CD4-positive, alpha-beta T cell treated with Interferon alpha-2 for 1 hour (primary cell): ENCODE data around the gene AKAP10.
"Not testable (repeated sequence)": the region's sequence is repeated elsewhere in the genome, so short reads cannot be mapped to it uniquely, and the experiment has no call there.

Experiments used
- DNase-seq, 2 donors: peaks; one replicate each; pipeline ENCODE4 v3.0.0-alpha.2; 2020 to 2022

Gene AKAP10

DNA sequence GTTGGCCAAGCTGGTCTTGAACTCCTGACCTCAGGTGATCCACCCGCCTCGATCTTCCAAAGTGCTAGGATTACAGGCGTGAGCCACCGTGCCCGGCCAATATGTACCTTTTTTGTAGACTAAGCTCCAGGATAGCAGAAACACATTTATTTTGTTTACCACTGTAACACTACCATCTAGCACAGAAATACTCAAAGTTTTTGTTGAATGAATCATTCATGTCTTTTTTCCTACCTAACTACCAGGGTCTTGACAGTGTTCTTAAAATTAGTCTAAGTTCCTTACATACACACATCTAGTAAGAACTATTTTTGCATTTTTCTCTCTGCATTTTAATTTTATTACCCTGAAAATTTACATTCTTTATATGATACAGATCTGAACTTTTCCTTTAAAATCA lies 44.4 kb downstream of the AKAP10 start:
- no peak for DNase-seq

DNA sequence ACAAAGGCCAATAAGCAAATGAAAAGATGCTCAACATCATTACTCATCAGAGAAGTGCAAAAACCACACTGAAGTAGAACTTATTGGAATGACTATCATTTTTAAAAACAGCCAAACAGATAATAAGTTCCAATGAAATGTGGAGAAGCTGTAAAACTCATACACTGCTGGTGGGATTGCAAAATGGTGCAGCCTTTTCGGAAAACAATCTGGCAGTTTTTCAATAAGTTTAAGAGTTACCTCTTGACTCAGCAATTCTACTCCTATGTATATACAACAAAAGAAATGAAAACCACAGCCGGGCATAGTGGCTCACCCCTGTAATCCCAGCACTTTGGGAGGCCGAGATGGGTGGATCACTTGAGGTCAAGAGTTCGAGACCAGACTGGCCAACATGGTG lies 49.3 kb downstream of the AKAP10 start:
- DNase-seq = no peak

DNA sequence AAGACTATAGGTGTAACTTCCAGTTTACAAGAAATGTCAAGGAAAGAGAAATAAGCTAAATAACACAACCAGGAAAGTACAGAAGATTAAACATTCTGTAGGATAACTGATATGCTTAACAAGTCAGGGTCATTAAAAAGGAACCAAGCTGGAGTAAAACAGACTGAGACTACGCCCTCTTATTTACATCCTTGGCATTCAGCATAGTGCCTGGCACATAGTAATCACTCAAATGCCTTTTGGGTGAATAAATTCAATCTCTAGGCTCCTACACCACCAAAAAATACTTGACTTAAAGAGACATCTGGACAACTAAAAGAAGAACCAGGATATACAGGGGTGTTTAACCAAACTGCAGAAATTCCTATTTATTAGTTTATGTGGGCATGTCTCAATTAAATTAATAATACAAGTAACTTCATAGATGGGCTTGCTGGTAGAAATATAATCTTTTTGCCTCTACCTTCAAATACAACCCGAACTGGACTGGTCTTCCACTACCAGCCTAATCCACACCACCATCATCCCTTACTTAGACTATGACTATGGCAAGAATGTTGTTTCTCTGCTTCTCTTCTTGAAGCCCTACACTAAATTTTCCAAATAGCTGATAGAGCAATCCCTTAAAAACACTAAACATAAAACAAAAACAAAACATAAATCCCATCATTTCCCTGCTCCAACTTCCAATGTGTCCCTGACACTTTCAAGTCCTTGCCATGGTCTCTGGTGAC lies 62.2 kb downstream of the AKAP10 start:
- no peak for DNase-seq

DNA sequence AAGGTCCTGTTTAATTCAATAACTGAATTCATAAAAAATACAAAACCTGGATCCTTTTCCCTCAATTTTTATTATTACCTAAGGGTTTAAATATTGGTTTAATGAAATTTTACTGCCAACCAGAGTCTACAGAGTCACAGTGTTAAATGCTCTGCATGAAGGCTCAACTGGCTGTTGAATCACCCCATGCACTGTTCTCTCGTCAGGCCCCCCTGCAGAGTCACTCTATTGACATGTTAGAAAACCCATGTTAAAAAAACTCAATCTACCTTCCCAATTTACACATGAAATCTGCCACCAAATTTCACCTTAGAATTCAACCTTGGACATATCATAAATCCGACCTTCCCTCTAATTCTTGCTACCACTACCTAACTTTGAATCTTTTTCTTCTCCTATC lies 66.6 kb downstream of the AKAP10 start:
- no peak for DNase-seq

DNA sequence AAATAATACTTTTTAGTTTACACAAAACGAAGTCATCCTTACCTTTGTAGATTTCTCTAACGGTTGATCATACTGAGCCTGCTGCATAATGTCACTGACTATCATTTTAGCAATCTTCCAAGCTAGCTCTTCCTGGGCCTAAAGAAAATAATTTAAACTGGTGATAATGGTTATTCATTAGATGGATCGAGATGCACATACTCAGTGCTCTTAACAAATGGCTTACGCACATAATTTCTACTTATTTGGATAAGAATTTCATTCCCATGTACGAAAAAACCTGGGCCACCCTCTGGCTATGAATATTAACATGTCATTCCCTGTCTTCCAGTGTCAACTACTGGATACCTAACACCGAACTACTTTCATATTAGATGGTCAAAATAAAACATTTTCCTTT lies 68.5 kb downstream of the AKAP10 start:
- no peak for DNase-seq

DNA sequence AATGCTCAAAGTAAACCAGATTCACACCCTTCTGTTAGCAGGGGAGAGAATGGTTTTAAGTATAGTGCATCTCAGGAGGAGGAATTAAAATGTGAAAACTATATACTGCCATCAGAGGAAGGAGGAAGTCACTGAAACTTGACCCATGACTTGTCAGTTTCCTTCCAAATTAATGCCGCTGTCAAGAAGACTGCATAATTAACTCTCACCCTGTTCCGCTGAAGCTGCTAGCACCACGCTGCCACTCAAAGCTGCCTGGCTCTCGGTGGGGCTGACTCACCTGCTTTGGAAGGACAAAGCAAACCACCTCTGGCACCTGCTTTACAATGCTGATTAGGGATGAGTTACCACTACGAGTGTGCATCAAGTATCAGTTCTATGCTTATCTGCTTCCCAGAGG lies 72.1 kb downstream of the AKAP10 start:
- DNase-seq = no peak

DNA sequence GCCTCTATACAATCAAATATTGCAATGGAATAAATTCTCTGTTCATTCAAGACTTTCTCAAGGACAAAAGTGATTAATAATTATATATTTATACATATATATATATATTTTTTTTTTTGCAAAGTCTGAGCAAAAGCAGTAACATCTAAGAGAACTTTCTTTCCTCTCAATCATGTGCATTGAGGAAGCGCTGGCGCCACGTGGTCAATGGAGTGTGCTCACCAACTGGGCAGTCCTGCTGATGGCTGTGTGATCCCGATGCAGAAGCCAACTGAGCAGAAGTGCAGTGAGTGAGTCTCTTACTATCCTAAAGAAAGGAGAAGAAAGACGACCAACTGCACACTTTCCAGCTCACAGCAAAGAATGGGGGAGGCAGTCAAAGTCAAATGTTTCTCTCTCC lies 72.7 kb downstream of the AKAP10 start:
- DNase-seq = peak in 1 of 2 donors; percentile 11

DNA sequence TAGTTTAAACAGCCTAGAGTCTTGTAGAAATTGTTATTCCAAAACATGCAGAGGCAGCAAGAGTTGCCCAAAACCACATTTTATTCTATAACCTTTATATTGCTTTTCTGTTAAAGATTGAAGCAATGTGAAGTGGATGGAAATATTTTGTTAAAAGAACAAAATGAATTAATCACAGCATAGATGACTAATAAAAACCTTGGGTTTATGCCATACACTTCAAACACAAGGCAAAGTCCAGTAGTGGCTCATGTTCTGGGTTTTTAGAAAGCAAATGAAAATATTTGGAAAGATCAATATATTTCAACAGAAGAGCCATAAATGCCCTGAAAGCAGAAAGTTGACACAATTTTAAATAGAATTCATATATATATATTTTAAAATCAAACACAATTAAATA lies 73.2 kb downstream of the AKAP10 start:
- DNase-seq = no peak

DNA sequence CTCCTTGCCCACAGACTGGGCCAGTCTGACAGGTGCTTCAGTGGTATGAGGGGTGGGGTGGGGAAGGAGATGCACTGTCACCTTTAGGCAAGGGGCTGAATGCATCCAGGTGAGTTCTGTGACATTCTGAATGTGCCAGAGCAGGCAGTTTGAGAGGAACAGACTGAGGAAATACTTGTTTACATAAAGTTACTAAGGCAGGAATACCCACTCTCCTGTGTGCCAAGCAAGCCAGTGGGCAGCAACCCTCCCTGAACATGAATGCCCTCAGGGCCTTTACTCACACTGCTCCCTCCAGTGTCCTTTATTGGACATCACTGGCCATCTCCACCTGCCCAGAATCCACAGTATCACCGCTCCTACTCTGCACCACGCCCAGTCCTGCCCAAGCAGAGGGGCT lies 76.8 kb downstream of the AKAP10 start:
- DNase-seq = no peak

DNA sequence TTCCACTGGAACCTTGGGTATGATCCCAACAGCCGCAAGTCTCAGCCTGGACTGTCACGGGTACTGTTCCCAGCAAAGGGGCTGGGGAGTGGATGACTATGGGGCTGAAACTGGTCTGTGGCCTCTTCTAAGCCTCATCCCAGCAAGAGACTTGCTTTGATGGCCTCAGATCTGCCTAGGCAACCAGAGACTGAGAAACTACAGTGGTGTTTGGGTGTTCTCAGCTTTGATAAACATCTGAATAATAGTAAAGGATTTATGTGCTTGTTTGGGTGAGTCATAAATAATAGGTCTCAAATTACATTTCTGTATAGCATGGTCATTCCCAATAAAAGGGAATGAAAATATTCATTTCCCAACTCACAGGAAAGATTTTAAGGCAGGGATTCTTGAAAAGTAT lies 79.7 kb downstream of the AKAP10 start:
- DNase-seq = no peak

DNA sequence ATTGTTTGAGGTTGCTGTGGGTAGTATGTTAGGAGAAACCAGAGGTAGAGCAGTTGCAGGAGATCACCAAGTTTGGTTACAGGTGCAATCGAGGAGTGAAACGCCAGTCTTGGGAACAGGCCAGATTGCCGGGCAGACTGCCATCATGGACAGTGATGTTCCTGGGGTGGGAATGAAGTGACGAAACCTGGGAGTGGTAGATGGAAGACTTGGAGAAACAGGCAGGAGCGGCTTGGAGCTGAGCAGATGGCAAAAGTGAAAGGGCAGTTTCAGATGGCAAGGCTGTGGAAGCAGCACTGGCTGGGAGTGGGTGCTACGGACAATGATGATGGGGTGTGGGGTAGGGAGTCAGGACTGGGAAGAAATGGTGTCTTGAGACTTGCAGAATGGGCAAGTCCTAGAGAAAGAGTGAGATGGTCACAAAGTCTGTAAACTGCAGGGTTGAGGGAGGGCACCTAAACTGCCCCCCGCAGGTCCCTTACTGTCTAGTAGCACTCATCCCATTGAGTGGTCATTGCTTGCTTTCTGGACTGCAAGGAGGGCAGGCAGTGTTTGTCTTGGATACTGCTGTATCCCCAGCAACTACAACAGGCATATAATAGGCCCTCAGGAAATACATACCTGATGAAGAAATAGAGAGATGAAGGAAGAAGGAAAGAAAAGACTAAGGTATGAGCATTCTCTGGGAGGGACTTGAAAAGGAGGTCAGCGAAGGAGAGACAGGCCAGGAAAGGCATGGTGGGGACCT lies 80.4 kb downstream of the AKAP10 start:
- DNase-seq = no peak

DNA sequence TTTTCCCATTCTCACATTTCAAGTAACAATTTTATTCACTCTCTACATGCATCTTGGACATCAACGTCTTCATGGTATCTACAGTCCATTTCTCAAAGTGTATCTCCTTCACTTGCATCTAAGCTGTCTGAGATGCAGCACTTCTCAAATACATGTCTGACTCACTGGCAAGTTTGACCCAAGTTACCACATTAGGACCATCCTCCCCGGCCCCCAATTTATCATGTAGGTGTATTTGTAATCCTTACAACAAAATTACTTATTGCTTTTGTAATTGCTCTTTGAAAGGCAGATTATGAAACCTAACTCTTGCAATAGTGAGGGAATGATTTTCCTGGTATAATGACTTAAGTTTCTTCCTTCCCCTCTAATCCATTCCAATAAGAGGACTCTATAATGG lies 80.9 kb downstream of the AKAP10 start:
- DNase-seq = no peak

DNA sequence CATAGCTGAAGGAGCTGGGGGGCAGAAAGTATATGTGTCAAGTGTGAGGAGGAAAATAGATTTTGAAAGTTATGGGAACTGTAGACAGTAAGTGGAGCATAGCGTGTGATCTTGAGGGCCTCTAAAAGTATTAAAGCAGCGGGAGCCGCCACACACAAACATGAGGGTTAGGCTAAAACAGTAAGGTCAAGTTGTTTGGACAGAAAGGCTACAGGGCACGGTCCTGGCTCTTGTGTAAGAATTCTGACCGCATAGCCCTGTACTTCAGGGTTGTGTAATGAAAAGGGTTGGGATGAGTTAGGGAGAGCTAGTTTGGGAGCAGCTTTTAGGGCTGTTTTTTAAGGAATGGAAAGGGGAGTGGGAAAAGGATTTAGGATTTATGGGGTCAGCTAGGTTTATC lies 87.1 kb downstream of the AKAP10 start:
- not testable (repeated sequence) for DNase-seq

DNA sequence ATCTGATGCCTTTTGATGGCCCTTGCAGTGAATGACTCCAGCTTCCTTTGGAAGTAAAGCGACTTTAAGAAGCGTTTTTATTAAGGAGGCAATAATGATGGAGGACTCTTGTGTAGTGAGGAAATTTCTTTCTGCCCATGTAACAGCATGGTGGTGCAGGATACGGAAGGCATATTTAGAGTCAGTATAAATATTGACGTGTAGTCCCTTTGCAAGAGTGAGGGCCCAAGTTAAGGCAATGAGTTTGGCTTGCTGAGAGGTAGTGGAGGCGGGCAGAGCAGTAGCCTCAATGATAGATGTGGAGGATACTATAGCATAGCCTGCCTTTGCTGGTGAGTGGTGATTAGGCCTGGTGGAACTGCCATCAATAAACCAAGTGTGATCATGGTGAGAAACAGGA lies 87.6 kb downstream of the AKAP10 start:
- not testable (repeated sequence) for DNase-seq

DNA sequence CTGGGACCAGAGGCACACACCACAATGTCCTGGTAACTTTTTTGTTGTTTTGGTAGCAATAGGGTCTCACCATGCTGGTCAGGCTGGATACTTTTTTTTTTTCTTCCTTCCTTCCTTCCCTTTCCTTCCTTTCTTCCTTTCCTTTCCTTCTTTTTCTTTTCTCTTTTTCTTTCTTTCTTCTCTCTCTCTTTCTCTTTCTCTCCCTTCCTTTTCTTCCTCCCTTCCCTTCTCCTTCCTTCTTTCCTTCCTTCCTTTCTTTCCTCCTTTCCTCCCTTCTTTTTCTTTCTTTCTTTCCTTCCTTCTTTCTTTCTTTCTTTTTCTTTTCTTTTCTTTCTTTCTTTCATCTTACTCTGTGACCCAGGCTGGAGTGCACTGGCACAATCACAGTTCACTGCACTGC lies 91.5 kb downstream of the AKAP10 start:
- no peak for DNase-seq

DNA sequence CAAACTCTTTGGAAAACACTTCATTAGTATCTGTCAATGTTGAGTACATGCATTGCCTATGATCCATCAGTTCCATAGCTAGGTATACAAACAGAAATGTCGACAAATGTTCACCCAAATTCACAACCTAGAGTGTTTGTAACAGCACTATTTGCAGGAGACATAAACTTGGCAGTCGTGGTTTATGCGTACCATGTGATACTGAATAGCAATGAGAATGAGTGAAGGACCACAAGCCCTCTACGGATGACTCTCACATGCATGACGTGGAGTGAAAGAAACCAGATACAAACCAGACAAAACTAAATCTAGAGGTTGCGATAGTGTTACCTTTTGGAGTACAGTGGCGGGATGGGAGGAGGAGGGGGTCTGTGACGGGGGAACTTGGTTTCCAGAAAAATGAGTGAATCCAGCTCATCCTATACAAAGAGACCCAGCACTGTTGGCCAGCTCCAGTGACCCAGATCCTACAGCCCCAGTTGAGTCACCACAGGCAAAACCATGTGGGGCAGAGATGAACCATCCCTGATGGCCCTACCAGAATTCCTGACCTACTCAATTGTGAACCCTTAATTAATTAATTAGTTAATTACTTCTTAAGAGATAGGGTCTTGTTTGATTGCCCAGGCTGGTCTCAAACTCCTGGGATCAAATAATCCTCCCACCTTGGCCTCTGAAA lies 94.0 kb downstream of the AKAP10 start:
- no peak for DNase-seq

DNA sequence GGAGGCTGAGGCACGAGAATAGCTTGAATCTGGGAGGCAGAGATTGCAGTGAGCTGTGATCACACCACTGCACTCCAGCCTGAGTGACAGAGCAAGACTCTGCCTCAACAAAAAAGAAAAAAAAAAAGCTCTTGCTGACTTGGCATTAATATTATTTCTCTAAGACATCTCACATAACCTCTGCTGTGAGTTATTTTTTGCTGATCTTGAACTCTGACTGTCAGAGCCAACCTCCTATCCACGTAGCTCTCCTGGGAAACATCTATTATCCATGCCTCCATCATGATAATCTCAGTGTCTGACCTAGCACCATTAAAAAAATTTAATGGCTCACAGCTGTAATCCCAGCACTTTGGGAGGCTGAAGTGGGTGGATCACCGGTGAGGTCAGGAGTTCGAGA lies 97.2 kb downstream of the AKAP10 start:
- no peak for DNase-seq

DNA sequence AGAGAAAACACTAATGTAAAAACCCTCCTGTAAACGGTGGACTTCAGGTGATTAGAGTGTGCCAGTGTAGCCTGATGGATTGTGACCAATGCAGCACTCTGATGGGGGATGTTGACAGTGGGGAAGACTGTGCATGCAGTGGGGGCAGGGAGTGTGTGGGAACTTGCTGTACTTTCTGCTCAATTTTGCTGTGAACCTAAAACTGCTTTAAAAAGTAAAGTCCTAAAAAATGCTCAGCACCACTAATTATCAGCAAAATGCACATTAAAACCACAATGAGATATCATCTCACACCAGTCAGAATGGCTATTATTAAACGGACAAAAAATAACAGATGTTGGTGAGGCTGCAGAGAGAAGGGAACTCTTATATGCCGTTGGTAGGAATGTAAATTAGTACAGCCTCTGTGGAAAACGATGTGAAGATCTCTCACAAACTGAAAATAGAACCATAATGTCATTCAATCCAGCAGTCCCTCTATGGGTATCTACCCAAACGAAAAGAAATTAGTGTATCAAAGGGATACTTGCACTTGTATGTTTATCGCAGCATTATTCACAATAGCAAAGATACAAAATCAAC lies 100.2 kb downstream of the AKAP10 start:
- DNase-seq = no peak

DNA sequence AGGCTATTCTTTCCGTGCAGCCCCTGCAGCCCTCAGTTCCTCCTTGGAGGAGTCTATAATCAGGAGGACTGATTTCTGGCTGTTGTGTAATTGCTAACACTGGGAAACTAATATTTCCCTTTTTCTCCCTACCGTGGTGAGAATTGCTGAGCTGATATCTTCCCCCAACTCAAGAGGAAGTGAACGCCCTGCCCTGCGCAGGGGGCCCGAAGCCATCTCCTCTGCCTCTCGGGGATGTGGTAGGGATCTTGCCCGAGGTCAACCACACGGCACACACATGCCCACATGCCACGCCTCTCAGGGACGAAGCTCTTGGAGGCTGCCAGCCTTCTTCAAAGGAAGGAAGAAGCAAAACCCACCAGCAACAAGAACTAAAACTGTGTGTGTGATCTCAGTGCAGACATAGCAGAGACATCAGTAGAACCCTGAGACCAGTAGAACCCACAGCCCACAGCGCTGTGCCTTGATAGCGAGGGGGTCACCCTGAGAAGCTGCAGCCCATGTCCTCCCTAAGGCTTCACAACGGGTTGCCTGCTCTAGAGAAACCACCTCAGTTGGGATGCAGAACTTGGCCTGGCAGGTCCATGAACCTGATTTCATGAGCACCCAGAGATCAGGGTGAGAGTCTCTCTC lies 101.0 kb downstream of the AKAP10 start:
- DNase-seq = peak; percentile 51 to 56

DNA sequence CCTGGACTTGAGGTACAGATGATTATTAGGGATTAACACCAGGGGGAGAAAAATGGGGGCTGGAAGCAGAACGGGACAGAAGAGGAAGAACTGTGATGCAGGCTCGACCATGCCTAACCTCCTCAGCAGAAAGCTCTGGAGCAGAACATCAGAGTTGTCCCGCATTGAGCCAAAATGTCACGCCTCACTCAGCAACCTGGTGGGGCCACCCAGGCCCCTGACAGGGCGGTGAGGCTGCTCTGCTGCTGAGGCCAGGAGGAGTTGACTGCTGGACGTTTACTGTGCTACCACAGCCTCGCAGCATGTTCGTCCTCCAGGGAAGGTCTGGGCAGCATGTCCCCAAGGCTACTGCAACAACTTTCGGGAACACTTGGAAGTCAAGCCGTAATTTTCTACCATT lies 103.4 kb downstream of the AKAP10 start:
- DNase-seq = no peak

DNA sequence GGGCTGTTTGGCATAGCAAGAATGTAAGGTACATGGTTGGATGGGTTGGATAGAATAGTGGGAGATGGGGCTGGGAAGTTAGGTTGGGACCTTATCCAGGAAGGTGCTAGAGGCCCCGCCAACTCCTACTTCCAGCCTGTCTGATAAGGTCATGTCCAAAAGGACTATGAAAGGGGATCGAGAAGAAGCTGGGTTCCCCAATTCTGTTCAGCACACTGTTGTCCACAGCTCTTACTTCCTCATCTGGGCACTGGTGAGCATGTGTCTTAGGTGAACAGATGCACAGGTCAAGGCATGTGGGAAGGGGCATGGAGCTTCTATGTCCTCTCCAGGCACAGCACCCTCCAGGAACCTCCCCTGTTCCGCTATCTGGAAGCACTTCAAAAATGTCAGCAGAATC lies 104.3 kb downstream of the AKAP10 start:
- no peak for DNase-seq

DNA sequence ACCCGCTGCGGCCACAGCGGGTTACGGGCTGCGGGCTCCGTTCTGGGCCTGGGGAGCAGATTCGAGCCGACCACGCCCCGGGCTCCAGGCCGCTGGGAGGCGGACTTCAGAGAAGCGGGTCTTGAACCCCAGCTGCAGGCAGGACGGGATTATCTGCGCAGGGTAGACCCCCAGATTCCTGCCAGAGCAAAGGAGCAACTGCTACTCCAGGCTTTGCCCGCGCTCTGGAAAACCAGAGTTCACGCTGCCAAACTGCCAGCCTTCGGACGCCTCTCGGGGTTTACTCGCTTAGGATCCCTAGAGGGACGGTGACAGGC lies 109.6 kb downstream of the AKAP10 start:
- no peak for DNase-seq

DNA sequence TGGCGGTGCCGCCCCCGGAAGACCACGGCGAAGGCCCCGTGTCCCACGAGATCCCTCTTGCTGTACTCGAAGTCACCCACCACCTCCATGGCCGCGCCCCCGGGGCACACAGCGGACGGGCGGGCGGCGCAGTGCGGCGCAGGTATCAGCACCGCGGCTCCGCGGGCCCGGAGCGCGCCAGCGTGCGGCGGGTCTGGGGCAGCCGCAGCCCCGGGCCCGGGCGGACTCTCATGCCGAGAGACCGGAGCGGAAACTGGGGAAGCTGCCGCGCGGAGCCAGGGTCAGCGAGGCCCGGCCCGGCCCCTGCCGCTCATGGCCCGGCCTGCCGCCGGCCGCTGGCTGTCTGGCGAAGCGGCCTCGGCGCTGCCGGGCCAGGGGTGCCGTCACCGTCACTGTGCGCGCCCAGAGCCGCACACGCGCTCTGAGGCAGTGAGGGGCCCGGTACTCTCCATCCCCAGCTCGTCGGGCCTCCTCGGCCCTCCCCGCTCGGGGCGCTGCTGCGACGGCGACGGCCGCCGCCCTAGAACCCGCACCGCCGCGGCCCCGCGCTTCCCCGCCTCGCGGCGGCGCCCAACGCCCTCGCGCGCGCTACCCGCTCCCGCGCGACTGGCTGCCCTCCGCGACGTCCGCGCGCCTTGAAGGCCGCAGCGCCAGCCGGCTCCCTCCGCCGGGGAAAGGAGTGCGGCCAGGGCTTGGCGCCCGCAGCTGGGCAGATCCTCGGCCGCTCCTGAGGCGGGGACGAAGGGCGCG lies 110.1 kb downstream of the AKAP10 start, which contains the start of gene ULK2:
Gene ULK2, minus strand, starts transcription at position 608 of the 750 bp plus-strand sequence. Its CDS starts 519 bp downstream, at position 89.
- peak; percentile 51 to 63 for DNase-seq
